HK-2 (cell line): ENCODE data around the gene ULK4.

Experiments
- DNase-seq: peaks from one replicate; pipeline ENCODE4 v3.0.0-alpha.2; 2018; ENCODE audit not compliant: unreplicated experiment

ULK4 gene

GRCh38 chr3:41222012-41222411 lies 739.9 kb downstream of the ULK4 start:
- no peak for DNase-seq

- DNase-seq, result no peak
These were observed 740.8 kb downstream of the ULK4 start for GRCh38 chr3:41220906-41221677.

- no peak for DNase-seq
These were observed 742.5 kb downstream of the ULK4 start for GRCh38 chr3:41219424-41219823.

GRCh38 chr3:41216993-41217392 lies 744.9 kb downstream of the ULK4 start:
- no peak for DNase-seq

GRCh38 chr3:41216422-41216821 lies 745.5 kb downstream of the ULK4 start:
- no peak for DNase-seq

GRCh38 chr3:41213588-41213987 lies 748.3 kb downstream of the ULK4 start:
- no peak for DNase-seq

- no peak for DNase-seq
These were observed 749.8 kb downstream of the ULK4 start for GRCh38 chr3:41212088-41212487.

GRCh38 chr3:41210966-41211365 lies 750.9 kb downstream of the ULK4 start:
- no peak for DNase-seq

- DNase-seq, result no peak
These were observed 752.3 kb downstream of the ULK4 start for GRCh38 chr3:41209646-41210045.

- no peak for DNase-seq
These were observed 753.2 kb downstream of the ULK4 start for GRCh38 chr3:41208507-41209220.

GRCh38 chr3:41207355-41207754 lies 754.5 kb downstream of the ULK4 start:
- DNase-seq, result no peak

- DNase-seq, result no peak
These were observed 756.3 kb downstream of the ULK4 start for GRCh38 chr3:41205591-41205990.

GRCh38 chr3:41204369-41204768 lies 757.5 kb downstream of the ULK4 start:
- no peak for DNase-seq

GRCh38 chr3:41202834-41203345 lies 759.0 kb downstream of the ULK4 start:
- no peak for DNase-seq

GRCh38 chr3:41202075-41202833 lies 759.6 kb downstream of the ULK4 start:
- DNase-seq, result no peak

- DNase-seq, result peak; percentile 35
These were observed 761.3 kb downstream of the ULK4 start for GRCh38 chr3:41200669-41201021.

- peak; percentile 41 for DNase-seq
These were observed 761.8 kb downstream of the ULK4 start for GRCh38 chr3:41199866-41200668.

GRCh38 chr3:41198950-41199865 lies 762.7 kb downstream of the ULK4 start, which contains the start of gene CTNNB1:
Gene CTNNB1, plus strand, starts transcription at chr3:41199505. Its CDS starts 24,564 bp downstream, at chr3:41224069.
- peak; percentile 88 for DNase-seq

GRCh38 chr3:41198526-41198925 lies 763.4 kb downstream of the ULK4 start:
- no peak for DNase-seq

- no peak for DNase-seq
These were observed 763.9 kb downstream of the ULK4 start for GRCh38 chr3:41198046-41198445.
